HEK293 (cell line): ENCODE results near the gene WASF3.
A peak's percentile ranks its signal among the peaks of the same experiment; 100 is the strongest.

Experiments
- EGR2 ChIP-seq: fragments of 450-650 bp; formaldehyde crosslinking; IDR thresholded peaks from 2 replicates; pipeline ENCODE4 v1.5.1; 2016; ENCODE audit warnings: low read depth, missing biosample characterization, missing genetic modification characterization
- HOXC10 ChIP-seq: sonication (generic); formaldehyde crosslinking; IDR thresholded peaks from 2 replicates; pipeline ENCODE4 v1.8.1; 2023; ENCODE audit warnings: mild to moderate bottlenecking, missing genetic modification reagents
- KLF16 ChIP-seq: fragments of 450-650 bp; formaldehyde crosslinking; IDR thresholded peaks from 2 replicates; pipeline ENCODE4 v1.5.1; 2017; ENCODE audit warnings: missing biosample characterization, missing genetic modification characterization
- MZF1 ChIP-seq: fragments of 450-650 bp; formaldehyde crosslinking; IDR thresholded peaks from 2 replicates; pipeline ENCODE4 v1.5.1; 2017; ENCODE audit warnings: missing biosample characterization, missing genetic modification characterization, borderline replicate concordance
- PBX3 ChIP-seq: sonication (generic); formaldehyde crosslinking; IDR thresholded peaks from 2 replicates; pipeline ENCODE4 v1.8.1; 2022; ENCODE audit warnings: mild to moderate bottlenecking, moderate library complexity, missing genetic modification reagents
- REPIN1 ChIP-seq: fragments of 450-650 bp; formaldehyde crosslinking; IDR thresholded peaks from 2 replicates; pipeline ENCODE4 v1.5.1; 2017; ENCODE audit warnings: missing biosample characterization, missing genetic modification characterization, low read depth
- YY2 ChIP-seq: fragments of 450-650 bp; formaldehyde crosslinking; IDR thresholded peaks from 2 replicates; pipeline ENCODE4 v1.5.1; 2016; ENCODE audit warnings: missing biosample characterization, missing genetic modification characterization
- ZBTB48 ChIP-seq: fragments of 450-650 bp; formaldehyde crosslinking; IDR thresholded peaks from 2 replicates; pipeline ENCODE4 v1.5.1; 2016; ENCODE audit warnings: missing biosample characterization, missing genetic modification characterization
- ZBTB7A ChIP-seq: fragments of 450-650 bp; formaldehyde crosslinking; IDR thresholded peaks from 2 replicates; pipeline ENCODE4 v1.5.1; 2016; ENCODE audit warnings: low read depth, missing biosample characterization, missing genetic modification characterization
- ZBTB8A ChIP-seq: fragments of 450-650 bp; formaldehyde crosslinking; IDR thresholded peaks from 2 replicates; pipeline ENCODE4 v1.5.1; 2016; ENCODE audit warnings: missing biosample characterization, missing genetic modification characterization
- ZFP37 ChIP-seq: fragments of 450-650 bp; formaldehyde crosslinking; IDR thresholded peaks from 2 replicates; pipeline ENCODE4 v1.5.1; 2016; ENCODE audit warnings: missing biosample characterization, missing genetic modification characterization
- ZNF121 ChIP-seq: fragments of 450-650 bp; formaldehyde crosslinking; IDR thresholded peaks from 2 replicates; pipeline ENCODE4 v1.5.1; 2016; ENCODE audit warnings: missing biosample characterization, missing genetic modification characterization
- ZNF132 ChIP-seq: fragments of 450-650 bp; formaldehyde crosslinking; IDR thresholded peaks from 2 replicates; pipeline ENCODE4 v1.5.1; 2017; ENCODE audit warnings: missing biosample characterization, missing genetic modification characterization, borderline replicate concordance
- ZNF140 ChIP-seq: fragments of 450-650 bp; formaldehyde crosslinking; IDR thresholded peaks from 2 replicates; pipeline ENCODE4 v1.5.1; 2016; ENCODE audit warnings: missing biosample characterization, missing genetic modification characterization
- ZNF157 ChIP-seq: fragments of 450-650 bp; formaldehyde crosslinking; IDR thresholded peaks from 2 replicates; pipeline ENCODE4 v1.5.1; 2016; ENCODE audit warnings: missing biosample characterization, missing genetic modification characterization
- ZNF24 ChIP-seq: fragments of 450-650 bp; formaldehyde crosslinking; IDR thresholded peaks from 2 replicates; pipeline ENCODE4 v1.5.1; 2016; ENCODE audit warnings: missing biosample characterization, missing genetic modification characterization
- ZNF366 ChIP-seq: fragments of 450-650 bp; formaldehyde crosslinking; conservative IDR thresholded peaks from 2 replicates; pipeline ENCODE4 v1.5.1; 2016; ENCODE audit warnings: missing biosample characterization, missing genetic modification characterization
- ZNF48 ChIP-seq: fragments of 450-650 bp; formaldehyde crosslinking; IDR thresholded peaks from 2 replicates; pipeline ENCODE4 v1.5.1; 2016; ENCODE audit warnings: missing biosample characterization, missing genetic modification characterization
- ZNF488 ChIP-seq: fragments of 450-650 bp; formaldehyde crosslinking; IDR thresholded peaks from 2 replicates; pipeline ENCODE4 v1.5.1; 2016; ENCODE audit warnings: missing biosample characterization, missing genetic modification characterization
- ZNF544 ChIP-seq: fragments of 450-650 bp; formaldehyde crosslinking; IDR thresholded peaks from 2 replicates; pipeline ENCODE4 v1.5.0; 2017; ENCODE audit warnings: missing biosample characterization, missing genetic modification characterization
- ZNF600 ChIP-seq: fragments of 450-650 bp; formaldehyde crosslinking; IDR thresholded peaks from 2 replicates; pipeline ENCODE4 v1.5.1; 2016; ENCODE audit warnings: missing biosample characterization, missing genetic modification characterization
- ZNF610 ChIP-seq: fragments of 450-650 bp; formaldehyde crosslinking; IDR thresholded peaks from 2 replicates; pipeline ENCODE4 v1.5.1; 2016; ENCODE audit warnings: missing biosample characterization, missing genetic modification characterization, borderline replicate concordance
- ZNF629 ChIP-seq: fragments of 450-650 bp; formaldehyde crosslinking; IDR thresholded peaks from 2 replicates; pipeline ENCODE4 v1.5.1; 2017; ENCODE audit warnings: missing biosample characterization, missing genetic modification characterization
- ZNF645 ChIP-seq: fragments of 450-650 bp; formaldehyde crosslinking; IDR thresholded peaks from 2 replicates; pipeline ENCODE4; 2016; ENCODE audit warnings: missing biosample characterization, missing genetic modification characterization
- ZNF791 ChIP-seq: fragments of 450-650 bp; formaldehyde crosslinking; IDR thresholded peaks from 2 replicates; pipeline ENCODE4 v1.5.1; 2016; ENCODE audit warnings: missing biosample characterization, missing genetic modification characterization
- ZNF830 ChIP-seq: fragments of 450-650 bp; IDR thresholded peaks from 2 replicates; pipeline ENCODE4 v1.5.0; 2018; ENCODE audit warnings: missing biosample characterization, missing genetic modification characterization, low read depth, mild to moderate bottlenecking, moderate library complexity
- ZNF837 ChIP-seq: fragments of 450-650 bp; formaldehyde crosslinking; IDR thresholded peaks from 2 replicates; pipeline ENCODE4 v1.5.1; 2016; ENCODE audit warnings: missing biosample characterization, missing genetic modification characterization
- ZSCAN18 ChIP-seq: fragments of 450-650 bp; formaldehyde crosslinking; IDR thresholded peaks from 2 replicates; pipeline ENCODE4 v1.5.1; 2016; ENCODE audit warnings: missing biosample characterization, missing genetic modification characterization
- ZSCAN30 ChIP-seq: fragments of 450-650 bp; IDR thresholded peaks from 2 replicates; pipeline ENCODE4 v1.5.1; 2018; ENCODE audit warnings: missing biosample characterization, mild to moderate bottlenecking, missing genetic modification characterization, moderate library complexity
- TF ChIP-seq, protein P1 (sequence below): fragments of 450-650 bp; formaldehyde crosslinking; IDR thresholded peaks from 2 replicates; pipeline ENCODE4 v1.5.1; 2017; ENCODE audit warnings: missing biosample characterization, missing genetic modification characterization
- TF ChIP-seq, protein P2 (sequence below): fragments of 450-650 bp; formaldehyde crosslinking; IDR thresholded peaks from 2 replicates; pipeline ENCODE4 v1.5.1; 2016; ENCODE audit warnings: missing biosample characterization, missing genetic modification characterization, borderline replicate concordance
- TF ChIP-seq, protein P3 (sequence below): fragments of 450-650 bp; formaldehyde crosslinking; IDR thresholded peaks from 2 replicates; pipeline ENCODE4 v1.5.1; 2017; ENCODE audit warnings: missing biosample characterization, missing genetic modification characterization

Gene WASF3

DNA sequence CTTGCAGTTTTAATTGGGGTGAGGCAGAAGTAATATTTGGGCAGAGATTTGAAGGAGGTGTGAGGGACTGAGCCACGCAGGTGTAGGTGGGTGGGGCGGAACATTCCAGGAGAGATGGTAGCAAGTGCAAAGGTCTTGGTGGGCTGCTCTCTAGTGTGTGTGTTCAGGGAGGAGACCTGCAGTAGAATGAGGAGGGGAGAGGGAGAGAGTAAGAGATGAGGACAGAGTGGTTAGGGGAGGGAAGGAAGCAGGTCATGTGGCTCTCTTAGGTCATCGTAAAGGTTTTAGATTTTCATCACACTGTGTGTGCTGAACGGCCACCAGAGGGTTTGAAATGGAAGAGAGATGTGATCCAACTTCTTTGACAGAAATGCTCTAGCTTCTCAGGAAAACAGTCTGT lies 33.5 kb downstream of the WASF3 start (continued):
- no peak for TF ChIP-seq ZSCAN18 (tag by site-specific recombination)
- TF ChIP-seq, protein P1, sequence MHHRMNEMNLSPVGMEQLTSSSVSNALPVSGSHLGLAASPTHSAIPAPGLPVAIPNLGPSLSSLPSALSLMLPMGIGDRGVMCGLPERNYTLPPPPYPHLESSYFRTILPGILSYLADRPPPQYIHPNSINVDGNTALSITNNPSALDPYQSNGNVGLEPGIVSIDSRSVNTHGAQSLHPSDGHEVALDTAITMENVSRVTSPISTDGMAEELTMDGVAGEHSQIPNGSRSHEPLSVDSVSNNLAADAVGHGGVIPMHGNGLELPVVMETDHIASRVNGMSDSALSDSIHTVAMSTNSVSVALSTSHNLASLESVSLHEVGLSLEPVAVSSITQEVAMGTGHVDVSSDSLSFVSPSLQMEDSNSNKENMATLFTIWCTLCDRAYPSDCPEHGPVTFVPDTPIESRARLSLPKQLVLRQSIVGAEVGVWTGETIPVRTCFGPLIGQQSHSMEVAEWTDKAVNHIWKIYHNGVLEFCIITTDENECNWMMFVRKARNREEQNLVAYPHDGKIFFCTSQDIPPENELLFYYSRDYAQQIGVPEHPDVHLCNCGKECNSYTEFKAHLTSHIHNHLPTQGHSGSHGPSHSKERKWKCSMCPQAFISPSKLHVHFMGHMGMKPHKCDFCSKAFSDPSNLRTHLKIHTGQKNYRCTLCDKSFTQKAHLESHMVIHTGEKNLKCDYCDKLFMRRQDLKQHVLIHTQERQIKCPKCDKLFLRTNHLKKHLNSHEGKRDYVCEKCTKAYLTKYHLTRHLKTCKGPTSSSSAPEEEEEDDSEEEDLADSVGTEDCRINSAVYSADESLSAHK (tag by site-specific recombination), result no peak
- TF ChIP-seq PBX3, result no peak
- no peak for TF ChIP-seq ZNF157
- TF ChIP-seq, protein P2, sequence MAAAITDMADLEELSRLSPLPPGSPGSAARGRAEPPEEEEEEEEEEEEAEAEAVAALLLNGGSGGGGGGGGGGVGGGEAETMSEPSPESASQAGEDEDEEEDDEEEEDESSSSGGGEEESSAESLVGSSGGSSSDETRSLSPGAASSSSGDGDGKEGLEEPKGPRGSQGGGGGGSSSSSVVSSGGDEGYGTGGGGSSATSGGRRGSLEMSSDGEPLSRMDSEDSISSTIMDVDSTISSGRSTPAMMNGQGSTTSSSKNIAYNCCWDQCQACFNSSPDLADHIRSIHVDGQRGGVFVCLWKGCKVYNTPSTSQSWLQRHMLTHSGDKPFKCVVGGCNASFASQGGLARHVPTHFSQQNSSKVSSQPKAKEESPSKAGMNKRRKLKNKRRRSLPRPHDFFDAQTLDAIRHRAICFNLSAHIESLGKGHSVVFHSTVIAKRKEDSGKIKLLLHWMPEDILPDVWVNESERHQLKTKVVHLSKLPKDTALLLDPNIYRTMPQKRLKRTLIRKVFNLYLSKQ (tag by site-specific recombination), result no peak
- no peak for TF ChIP-seq ZNF830 (tag by site-specific recombination)
- TF ChIP-seq MZF1 (tag by site-specific recombination), result no peak
- TF ChIP-seq YY2 (tag by site-specific recombination), result no peak
- no peak for TF ChIP-seq ZBTB8A
- no peak for TF ChIP-seq HOXC10
- TF ChIP-seq ZNF488 (tag by site-specific recombination), result no peak
- TF ChIP-seq KLF16 (tag by site-specific recombination), result no peak
- TF ChIP-seq ZNF600 (tag by site-specific recombination), result peak; percentile 66; the same call in 1 of the 2 replicates
- no peak for TF ChIP-seq REPIN1
- TF ChIP-seq ZFP37 (tag by site-specific recombination), result no peak
- TF ChIP-seq ZBTB48 (tag by site-specific recombination), result no peak
- TF ChIP-seq ZNF132 (tag by site-specific recombination), result no peak
- TF ChIP-seq ZNF837 (tag by site-specific recombination), result no peak
- no peak for TF ChIP-seq ZNF544 (tag by site-specific recombination)
- TF ChIP-seq ZNF366, result 0 out of 2 replicates have a peak, but pooled peaks have one; percentile 19
- TF ChIP-seq, protein P3, sequence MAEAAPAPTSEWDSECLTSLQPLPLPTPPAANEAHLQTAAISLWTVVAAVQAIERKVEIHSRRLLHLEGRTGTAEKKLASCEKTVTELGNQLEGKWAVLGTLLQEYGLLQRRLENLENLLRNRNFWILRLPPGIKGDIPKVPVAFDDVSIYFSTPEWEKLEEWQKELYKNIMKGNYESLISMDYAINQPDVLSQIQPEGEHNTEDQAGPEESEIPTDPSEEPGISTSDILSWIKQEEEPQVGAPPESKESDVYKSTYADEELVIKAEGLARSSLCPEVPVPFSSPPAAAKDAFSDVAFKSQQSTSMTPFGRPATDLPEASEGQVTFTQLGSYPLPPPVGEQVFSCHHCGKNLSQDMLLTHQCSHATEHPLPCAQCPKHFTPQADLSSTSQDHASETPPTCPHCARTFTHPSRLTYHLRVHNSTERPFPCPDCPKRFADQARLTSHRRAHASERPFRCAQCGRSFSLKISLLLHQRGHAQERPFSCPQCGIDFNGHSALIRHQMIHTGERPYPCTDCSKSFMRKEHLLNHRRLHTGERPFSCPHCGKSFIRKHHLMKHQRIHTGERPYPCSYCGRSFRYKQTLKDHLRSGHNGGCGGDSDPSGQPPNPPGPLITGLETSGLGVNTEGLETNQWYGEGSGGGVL (tag by site-specific recombination), result peak; percentile 91
- TF ChIP-seq ZNF24 (tag by site-specific recombination), result no peak
- no peak for TF ChIP-seq ZNF121 (tag by site-specific recombination)
- no peak for TF ChIP-seq ZNF791 (tag by site-specific recombination)
- peak; percentile 53; the same call in 1 of the 2 replicates for TF ChIP-seq ZNF629 (tag by site-specific recombination)
- no peak for TF ChIP-seq ZSCAN30 (tag by site-specific recombination)
- no peak for TF ChIP-seq ZNF48 (tag by site-specific recombination)
- no peak for TF ChIP-seq ZBTB7A (tag by site-specific recombination)
- TF ChIP-seq EGR2 (tag by site-specific recombination), result no peak
- no peak for TF ChIP-seq ZNF610 (tag by site-specific recombination)
- TF ChIP-seq ZNF140 (tag by site-specific recombination), result no peak
- no peak for TF ChIP-seq ZNF645 (tag by site-specific recombination)
